Esophagus (tissue), 2 donors: Measurements from ENCODE around the gene AGAP3. TPM values are rescaled to one million over a fixed set of nuclear protein-coding genes. Genes with fewer than 3 reads are reported as not detected.

Experiments used
- H3K27ac ChIP-seq, 2 donors: one replicate each; pipeline ENCODE4 v1.5.1; 2013; ENCODE audit warnings: low read depth in 2 of 2, mild to moderate bottlenecking in 2 of 2, inconsistent platforms in 1 of 2, low read length in 1 of 2, moderate library complexity in 1 of 2
- H3K27me3 ChIP-seq, 2 donors: one replicate each; pipeline ENCODE4 v1.6.1; 2013; ENCODE audit warnings: low read length in 2 of 2, control low read depth in 1 of 2, mild to moderate bottlenecking in 1 of 2; ENCODE audit not compliant: insufficient read depth in 2 of 2, control insufficient read depth in 1 of 2
- H3K36me3 ChIP-seq, 2 donors: one replicate each; pipeline ENCODE4 v1.6.1; 2013; ENCODE audit warnings: low read length in 1 of 2; ENCODE audit not compliant: control insufficient read depth in 2 of 2, insufficient read depth in 2 of 2
- H3K4me1 ChIP-seq, 2 donors: one replicate each; pipeline ENCODE4 v1.6.1; 2013; ENCODE audit warnings: low read length in 1 of 2; ENCODE audit not compliant: control insufficient read depth in 2 of 2, insufficient read depth in 2 of 2
- H3K4me3 ChIP-seq, 2 donors: one replicate each; pipeline ENCODE4 v1.5.1; 2013; ENCODE audit warnings: low read length in 2 of 2, mild to moderate bottlenecking in 2 of 2, low read depth in 1 of 2, moderate library complexity in 1 of 2
- H3K9me3 ChIP-seq, 2 donors: one replicate each; pipeline ENCODE4 v1.6.1; 2013; ENCODE audit warnings: mild to moderate bottlenecking in 2 of 2, low read depth in 1 of 2, low read length in 1 of 2, moderate library complexity in 1 of 2; ENCODE audit not compliant: control insufficient read depth in 2 of 2, insufficient read depth in 1 of 2
- WGBS, 2 donors: extraction: QIAGEN DNeasy Blood & Tissue Kit; methylation state at CpG; one replicate each; pipeline ENCODE4 v1.1.7; 2013; 5-methylcytosine and 5-hydroxymethylcytosine counted together
- polyA plus RNA-seq, 2 donors: library from polyadenylated mRNA; stranded (reverse); fragments of 200-250 nt; gene quantifications; one replicate each; pipeline ENCODE4 v1.2.3, GENCODE V29; 2013
- donor health status: healthy with polysubstance abuse.
- donor health status: Bipolar disorder and iron deficiency.

AGAP3 gene
- polyA plus RNA-seq, 2 donors, result 60.8 to 98.8 TPM

DNA sequence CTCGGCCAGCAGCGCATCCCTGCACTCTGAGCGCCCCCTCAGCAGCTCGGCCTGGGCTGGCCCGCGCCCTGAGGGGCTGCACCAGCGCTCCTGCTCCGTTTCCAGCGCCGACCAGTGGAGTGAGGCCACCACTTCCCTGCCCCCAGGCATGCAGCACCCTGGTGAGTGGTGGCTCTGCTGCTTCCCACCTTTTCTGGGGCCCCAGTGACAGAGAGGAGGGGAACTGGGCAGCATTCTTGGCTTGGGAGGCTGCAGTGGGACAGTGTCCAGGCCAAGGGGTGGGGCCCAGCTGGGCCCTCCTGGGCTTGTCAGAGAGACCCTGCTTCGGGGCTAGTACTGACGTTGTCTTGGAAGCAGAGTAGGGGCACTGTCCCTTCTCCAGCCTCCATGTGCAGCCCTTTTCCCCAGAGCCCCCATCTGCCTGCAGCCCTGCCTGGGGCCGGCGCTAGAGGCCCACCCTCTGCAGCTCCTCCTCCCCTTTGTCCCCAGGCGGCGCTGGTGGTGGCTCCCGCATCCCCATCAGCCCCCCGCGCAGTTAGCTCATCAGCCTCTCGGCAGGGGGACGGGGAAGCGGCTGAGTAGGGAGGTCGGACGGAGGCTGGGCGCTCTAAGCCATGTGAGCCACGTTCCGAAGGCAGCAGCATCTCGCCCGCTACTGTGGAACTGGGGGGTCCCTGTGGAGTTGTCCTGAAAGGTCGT is 52.0 kb downstream of the AGAP3 start:
- Histone ChIP-seq H3K4me3 (no peak overlapping the region), H3K27ac (no peak overlapping the region), H3K36me3 (peaks cover 18 to 74% of the 10 kb centered on the region in 2 donors), H3K9me3 (no peaks in the 10 kb centered on the region), H3K4me1 (peaks cover 0 to 2% of the 10 kb centered on the region in 2 donors), H3K27me3 (no peaks in the 10 kb centered on the region)
- 84 to 86% methylated on average over 30 of the region's 30 CpGs for WGBS, 2 donors

DNA sequence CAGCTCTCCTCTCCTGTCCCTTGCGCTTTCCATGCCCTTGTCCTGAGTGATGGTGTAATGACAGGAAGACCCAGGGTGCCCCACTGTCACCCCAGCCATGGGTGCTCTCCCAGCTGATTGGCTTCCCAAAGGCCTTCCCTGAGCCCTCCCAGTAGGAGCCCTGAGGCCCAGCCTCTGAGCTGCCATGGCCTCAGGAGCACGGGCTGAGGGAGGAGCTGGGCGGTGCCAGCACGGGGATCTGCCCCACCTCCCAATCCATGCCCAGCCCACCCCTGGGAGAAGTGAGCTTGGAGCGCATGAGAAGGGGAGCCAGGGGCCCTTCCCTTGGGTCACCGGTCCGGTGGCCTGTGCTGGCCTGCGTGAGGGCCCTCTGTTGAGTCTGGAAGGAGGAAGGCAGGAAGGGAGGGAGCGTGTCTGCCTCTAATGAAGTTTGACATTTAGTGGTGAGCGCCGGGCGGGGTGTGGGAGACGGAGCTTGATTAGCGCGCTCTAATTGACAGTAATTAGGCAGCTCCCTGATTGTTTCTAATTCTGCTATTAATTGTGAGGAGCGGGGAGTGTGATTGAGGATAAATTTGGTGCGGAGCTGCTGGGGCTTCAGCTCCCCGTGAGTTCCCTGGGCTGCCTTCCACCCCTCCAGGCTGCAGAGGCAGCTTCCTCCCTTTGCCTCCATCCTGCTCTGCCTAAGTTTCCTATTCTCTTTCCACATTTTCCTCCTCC is 53.0 kb downstream of the AGAP3 start:
- Histone ChIP-seq H3K36me3 (peaks cover 21 to 79% of the 10 kb centered on the region in 2 donors), H3K27me3 (no peaks in the 10 kb centered on the region), H3K27ac (no peak overlapping the region), H3K9me3 (no peaks in the 10 kb centered on the region), H3K4me1 (peaks cover 0 to 4% of the 10 kb centered on the region in 2 donors), H3K4me3 (no peak overlapping the region)
- WGBS, 2 donors, result 81 to 84% methylated on average over 18 of the region's 18 CpGs

DNA sequence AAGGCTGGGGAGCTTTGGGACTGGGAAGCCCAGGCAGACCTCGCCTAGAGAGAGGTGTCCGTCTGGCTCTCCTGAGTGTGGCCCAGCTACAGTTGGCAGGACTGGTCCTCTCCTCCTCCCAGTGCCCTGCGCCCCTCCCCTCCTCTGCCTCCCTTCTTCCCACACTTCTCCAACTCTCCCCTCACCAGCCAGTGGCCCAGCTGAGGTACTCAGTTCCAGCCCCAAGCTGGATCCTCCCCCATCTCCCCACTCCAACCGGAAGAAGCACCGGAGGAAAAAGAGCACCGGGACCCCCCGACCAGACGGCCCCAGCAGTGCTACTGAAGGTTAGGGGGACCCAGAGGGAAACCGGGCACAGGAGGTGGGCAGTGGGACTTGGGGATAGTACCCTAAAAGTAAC is 53.5 kb downstream of the AGAP3 start:
- Histone ChIP-seq H3K27ac (no peak overlapping the region), H3K4me1 (peaks cover 0 to 3% of the 10 kb centered on the region in 2 donors), H3K36me3 (peaks cover 20 to 75% of the 10 kb centered on the region in 2 donors), H3K27me3 (no peaks in the 10 kb centered on the region), H3K4me3 (no peak overlapping the region), H3K9me3 (no peaks in the 10 kb centered on the region)
- 87 to 90% methylated on average over 9 of the region's 9 CpGs for WGBS, 2 donors

DNA sequence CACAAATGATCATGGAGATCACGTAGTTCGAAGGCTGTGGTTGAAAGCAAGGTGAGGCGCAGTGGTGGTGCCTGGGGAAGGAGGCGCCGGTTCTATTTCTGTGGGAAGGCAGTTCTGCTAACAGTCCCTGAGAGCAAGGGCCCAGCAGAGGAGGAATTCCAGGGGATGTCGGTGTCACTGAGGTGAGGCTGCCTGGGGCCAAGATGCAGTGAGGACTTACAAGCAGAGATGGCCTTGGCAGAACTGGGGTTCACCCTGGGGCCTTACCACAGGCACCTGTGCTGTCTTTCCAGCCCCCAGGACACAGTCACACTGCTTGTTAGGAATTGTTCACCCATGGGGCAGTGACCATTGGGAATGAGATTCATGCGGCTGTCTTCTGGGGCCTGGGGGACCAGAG is 54.6 kb downstream of the AGAP3 start:
- 95 to 96% methylated on average over 7 of the region's 7 CpGs for WGBS, 2 donors
- no peaks in the 10 kb centered on the region for H3K27me3 ChIP-seq
- H3K9me3 ChIP-seq, result no peaks in the 10 kb centered on the region
- H3K36me3 ChIP-seq, result peaks cover 18 to 66% of the 10 kb centered on the region in 2 donors
- H3K4me1 ChIP-seq, result peaks cover 0 to 3% of the 10 kb centered on the region in 2 donors
- H3K4me3 ChIP-seq, result no peak overlapping the region
- no peak overlapping the region for H3K27ac ChIP-seq

DNA sequence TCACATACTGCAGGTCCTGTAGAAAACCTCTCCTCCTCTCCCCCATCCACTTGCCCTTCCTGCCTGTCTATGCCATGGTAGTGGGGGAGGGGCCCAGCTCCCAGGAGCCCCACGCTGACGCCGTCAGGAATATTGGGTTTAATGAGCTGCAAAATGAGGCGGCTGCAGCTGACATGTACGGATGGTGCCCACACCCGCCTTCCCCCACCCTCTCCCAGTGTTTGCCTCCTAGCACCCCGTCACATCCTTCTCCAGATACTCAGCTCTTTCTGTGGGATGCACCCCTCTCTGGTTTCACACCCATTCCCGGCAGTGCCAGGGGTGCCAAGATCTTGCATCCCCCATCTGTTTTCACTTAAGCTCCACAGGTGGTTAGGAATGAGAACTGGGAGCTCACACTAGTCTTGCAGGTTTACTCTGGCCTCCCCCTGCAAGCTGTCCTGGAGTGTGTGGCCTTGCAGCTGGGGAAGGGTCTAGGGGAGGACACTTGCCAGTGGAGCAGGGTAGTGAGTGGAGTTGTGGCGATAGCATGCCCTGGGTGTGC is 55.1 kb downstream of the AGAP3 start:
- Histone ChIP-seq H3K27me3 (no peaks in the 10 kb centered on the region), H3K4me1 (peaks cover 0 to 3% of the 10 kb centered on the region in 2 donors), H3K9me3 (no peaks in the 10 kb centered on the region), H3K36me3 (peaks cover 18 to 62% of the 10 kb centered on the region in 2 donors), H3K27ac (no peak overlapping the region), H3K4me3 (no peak overlapping the region)
- WGBS, 2 donors, result 80 to 87% methylated on average over 9 of the region's 9 CpGs

DNA sequence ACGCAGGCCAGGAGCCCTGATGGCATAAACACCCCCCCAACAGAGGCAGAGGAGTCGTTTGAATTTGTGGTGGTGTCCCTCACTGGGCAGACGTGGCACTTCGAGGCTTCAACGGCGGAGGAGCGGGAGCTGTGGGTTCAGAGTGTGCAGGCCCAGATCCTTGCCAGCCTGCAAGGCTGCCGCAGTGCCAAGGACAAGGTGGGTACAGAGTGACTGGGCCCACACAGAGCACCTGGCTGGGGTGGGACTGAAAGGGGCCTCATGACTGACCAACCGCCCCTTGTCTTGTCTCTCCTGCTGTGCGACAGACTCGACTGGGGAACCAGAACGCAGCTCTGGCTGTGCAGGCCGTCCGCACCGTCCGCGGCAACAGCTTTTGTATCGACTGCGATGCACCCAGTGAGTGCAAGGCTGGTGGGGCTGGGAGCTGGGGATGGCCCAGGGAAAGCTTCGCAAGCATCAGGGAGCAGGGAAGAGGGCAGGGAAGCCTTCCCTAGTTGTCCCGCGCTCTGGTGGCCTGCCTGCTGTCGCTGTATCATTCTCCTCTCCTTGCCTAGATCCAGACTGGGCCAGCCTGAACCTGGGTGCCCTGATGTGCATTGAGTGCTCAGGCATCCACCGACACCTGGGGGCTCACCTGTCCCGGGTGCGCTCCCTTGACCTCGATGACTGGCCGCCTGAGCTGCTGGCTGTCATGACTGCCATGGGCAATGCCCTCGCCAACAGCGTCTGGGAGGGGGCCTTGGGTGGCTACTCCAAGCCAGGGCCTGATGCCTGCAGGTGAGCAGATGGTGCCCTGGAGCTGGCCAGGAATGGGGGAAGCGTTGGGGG is 55.8 kb downstream of the AGAP3 start:
- H3K27ac ChIP-seq, result no peak overlapping the region
- no peak overlapping the region for H3K4me3 ChIP-seq
- H3K27me3 ChIP-seq, result no peaks in the 10 kb centered on the region
- WGBS, 2 donors, result 87% methylated on average over 30 to 31 of the region's 31 CpGs
- H3K36me3 ChIP-seq, result peaks cover 18 to 56% of the 10 kb centered on the region in 2 donors
- H3K4me1 ChIP-seq, result peaks cover 0 to 3% of the 10 kb centered on the region in 2 donors
- no peaks in the 10 kb centered on the region for H3K9me3 ChIP-seq

- peaks cover 18 to 55% of the 10 kb centered on the region in 2 donors for H3K36me3 ChIP-seq
- H3K4me3 ChIP-seq, result no peak overlapping the region
- no peak overlapping the region for H3K27ac ChIP-seq
- no peaks in the 10 kb centered on the region for H3K9me3 ChIP-seq
- WGBS, 2 donors, result 67 to 70% methylated on average over 10 of the region's 10 CpGs
- H3K27me3 ChIP-seq, result no peaks in the 10 kb centered on the region
- H3K4me1 ChIP-seq, result peaks cover 0 to 3% of the 10 kb centered on the region in 2 donors
Measured at GRCh38 chr7:151142686-151143040, 56.4 kb downstream of the AGAP3 start.

- Histone ChIP-seq H3K4me1 (peaks cover 0 to 3% of the 10 kb centered on the region in 2 donors), H3K27ac (no peak overlapping the region), H3K4me3 (no peak overlapping the region), H3K27me3 (no peaks in the 10 kb centered on the region), H3K36me3 (peaks cover 18 to 48% of the 10 kb centered on the region in 2 donors), H3K9me3 (no peaks in the 10 kb centered on the region)
- WGBS, 2 donors, result 72 to 80% methylated on average over 25 of the region's 25 CpGs
Measured at GRCh38 chr7:151143261-151144015, 57.2 kb downstream of the AGAP3 start.

- peaks cover 13 to 45% of the 10 kb centered on the region in 2 donors for H3K36me3 ChIP-seq
- 94 to 97% methylated on average over 7 of the region's 7 CpGs for WGBS, 2 donors
- H3K9me3 ChIP-seq, result no peaks in the 10 kb centered on the region
- no peak overlapping the region for H3K4me3 ChIP-seq
- H3K27me3 ChIP-seq, result no peaks in the 10 kb centered on the region
- no peak overlapping the region for H3K27ac ChIP-seq
- peaks cover 0 to 3% of the 10 kb centered on the region in 2 donors for H3K4me1 ChIP-seq
Measured at GRCh38 chr7:151144387-151144786, 58.1 kb downstream of the AGAP3 start.
